HG02610 (cell line): ENCODE results near the gene FNDC3B.

Experiments
- ATAC-seq: cut with Tn5 transposase; IDR thresholded peaks from one replicate; pipeline ENCODE4 v1.9.1; 2021; ENCODE audit warnings: mild to moderate bottlenecking, moderate library complexity; ENCODE audit not compliant: unreplicated experiment

FNDC3B gene

DNA sequence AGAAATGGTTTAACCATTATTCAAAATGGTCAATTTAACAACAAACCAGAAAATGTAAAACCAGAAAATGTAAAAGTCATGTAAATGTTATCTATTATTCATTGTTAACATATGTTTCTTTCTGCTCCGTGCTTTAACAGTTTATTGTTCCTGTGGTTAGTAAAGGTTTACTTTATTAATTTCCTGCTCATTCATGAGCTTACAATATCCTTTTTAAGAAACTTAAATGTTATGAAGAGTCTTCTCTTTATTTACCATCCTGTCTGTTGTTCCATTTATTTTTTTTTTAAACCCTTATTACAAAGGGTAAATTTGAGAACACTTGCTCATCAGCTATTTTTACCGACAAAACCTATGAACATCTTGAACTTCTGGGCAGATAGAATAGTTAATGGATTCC is 260.8 kb downstream of the FNDC3B start:
- ATAC-seq, result no peak

DNA sequence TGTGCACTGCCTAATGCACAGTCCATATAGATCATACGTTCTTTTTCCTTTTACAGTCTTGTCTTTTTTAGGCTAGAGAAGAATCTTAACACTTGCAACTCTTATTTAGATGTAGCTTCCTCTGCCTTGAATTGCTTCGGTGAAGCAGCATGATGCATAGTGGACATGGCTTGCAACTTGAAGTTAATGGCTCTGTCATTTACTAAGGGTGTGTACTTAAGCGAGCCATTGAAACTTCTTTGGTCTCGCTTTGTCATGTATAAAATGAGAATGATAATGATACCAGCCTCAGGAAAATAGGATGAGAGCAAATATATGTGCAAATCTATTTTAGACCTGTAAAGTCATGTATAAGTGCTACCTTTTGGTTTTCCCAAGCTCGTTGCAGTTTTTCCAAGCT is 261.5 kb downstream of the FNDC3B start:
- no peak for ATAC-seq

DNA sequence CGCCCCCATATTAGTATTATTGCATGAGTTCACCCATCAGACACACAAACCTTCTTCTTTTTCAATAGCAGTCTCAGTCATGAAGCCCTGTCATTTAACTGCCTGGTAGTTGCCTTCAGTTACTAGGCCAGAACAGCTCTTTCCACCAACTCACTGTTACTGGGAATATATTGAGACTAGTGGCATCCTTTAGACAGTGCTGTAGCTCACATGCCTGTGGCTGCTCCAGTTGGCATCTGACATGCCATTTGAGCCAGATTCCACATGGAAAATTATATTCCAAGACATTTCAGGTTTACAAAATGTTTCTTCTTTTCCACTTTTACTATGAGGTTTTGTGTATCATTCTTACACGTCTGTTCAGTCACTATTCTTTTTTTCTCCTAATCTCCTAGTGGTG is 262.8 kb downstream of the FNDC3B start:
- no peak for ATAC-seq

- no peak for ATAC-seq
Measured at GRCh38 chr3:172303181-172303580, 263.8 kb downstream of the FNDC3B start.

GRCh38 chr3:172303941-172304558 is 264.7 kb downstream of the FNDC3B start:
- ATAC-seq, result no peak

GRCh38 chr3:172305552-172305951 is 266.2 kb downstream of the FNDC3B start:
- ATAC-seq, result no peak

- ATAC-seq, result no peak
Measured at GRCh38 chr3:172305974-172306373, 266.6 kb downstream of the FNDC3B start.

GRCh38 chr3:172307141-172307560 is 267.8 kb downstream of the FNDC3B start:
- ATAC-seq, result no peak

GRCh38 chr3:172309059-172309458 is 269.7 kb downstream of the FNDC3B start:
- no peak for ATAC-seq

DNA sequence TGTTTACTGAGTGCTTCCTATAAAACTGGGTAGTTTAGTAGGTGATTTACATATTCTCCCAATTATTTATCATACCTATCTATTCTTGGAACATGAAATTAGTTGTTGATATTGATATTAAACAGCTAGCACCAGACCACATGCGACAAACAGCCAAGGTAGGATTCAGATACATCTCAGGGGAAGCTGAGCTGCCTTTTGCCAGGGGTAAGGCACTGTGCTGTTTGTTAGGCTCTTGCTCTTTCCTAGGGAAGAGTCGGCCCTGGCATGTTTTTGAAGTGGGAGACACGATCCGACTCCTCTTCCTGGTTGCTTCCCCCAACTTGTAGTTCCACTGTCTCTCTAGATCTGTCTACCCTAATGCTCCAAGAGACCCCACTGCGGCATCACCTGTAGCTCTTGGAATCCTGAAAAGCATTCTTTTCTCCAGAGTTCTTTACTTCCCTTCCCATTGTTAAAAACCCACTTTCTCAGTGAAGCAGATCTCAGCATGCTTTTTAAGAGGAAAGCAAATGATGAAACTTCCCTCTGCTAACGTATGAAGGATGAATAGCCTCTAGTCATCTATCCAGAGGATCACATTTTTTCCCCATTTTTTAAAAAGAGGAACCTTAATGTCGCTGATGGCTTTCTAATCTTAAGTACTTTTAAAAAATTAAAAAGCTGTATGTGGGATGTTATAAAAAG is 270.5 kb downstream of the FNDC3B start:
- no peak for ATAC-seq

DNA sequence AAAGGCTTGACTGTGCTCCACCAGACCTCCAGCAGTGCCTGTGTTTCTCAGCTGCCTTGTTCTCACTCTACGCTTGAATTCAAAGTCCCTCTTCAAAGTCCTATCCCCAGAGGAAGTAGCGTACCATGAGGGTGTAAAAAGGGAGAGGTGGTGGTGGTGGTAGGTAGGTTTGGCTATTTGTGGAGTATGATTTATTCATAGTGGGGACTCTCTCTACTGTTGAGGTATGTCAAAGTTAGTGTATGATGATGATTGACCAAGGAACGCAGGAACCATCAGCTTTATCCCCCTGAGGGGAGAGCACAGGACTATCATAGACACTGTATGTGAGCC is 271.0 kb downstream of the FNDC3B start:
- ATAC-seq, result no peak

DNA sequence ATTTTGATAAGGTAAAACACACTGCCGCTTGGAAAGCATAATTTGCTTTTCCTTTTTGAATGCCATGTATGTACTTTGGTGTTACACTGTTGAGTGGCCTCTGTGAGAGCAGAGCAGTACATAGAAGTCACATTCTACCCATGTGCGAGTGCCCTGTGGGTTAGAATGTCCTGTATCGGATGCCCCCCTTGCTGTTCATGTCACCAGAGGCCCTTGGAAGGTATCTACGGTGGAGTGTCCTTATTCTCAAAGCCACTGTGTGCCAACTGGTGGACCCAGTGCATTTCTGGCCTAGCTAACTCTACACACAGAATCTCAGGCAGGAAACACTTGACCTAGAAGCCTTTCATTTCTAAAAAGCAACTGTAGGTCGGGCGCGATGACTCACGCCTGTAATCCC is 271.8 kb downstream of the FNDC3B start:
- no peak for ATAC-seq

- ATAC-seq, result no peak
Measured at GRCh38 chr3:172312001-172312400, 272.6 kb downstream of the FNDC3B start.

- no peak for ATAC-seq
Measured at GRCh38 chr3:172312711-172313110, 273.3 kb downstream of the FNDC3B start.

- ATAC-seq, result no peak
Measured at GRCh38 chr3:172313671-172314070, 274.3 kb downstream of the FNDC3B start.

GRCh38 chr3:172314591-172315160 is 275.3 kb downstream of the FNDC3B start:
- ATAC-seq, result no peak

- ATAC-seq, result no peak
Measured at GRCh38 chr3:172315401-172316091, 276.2 kb downstream of the FNDC3B start.

GRCh38 chr3:172316758-172317157 is 277.4 kb downstream of the FNDC3B start:
- ATAC-seq, result no peak

DNA sequence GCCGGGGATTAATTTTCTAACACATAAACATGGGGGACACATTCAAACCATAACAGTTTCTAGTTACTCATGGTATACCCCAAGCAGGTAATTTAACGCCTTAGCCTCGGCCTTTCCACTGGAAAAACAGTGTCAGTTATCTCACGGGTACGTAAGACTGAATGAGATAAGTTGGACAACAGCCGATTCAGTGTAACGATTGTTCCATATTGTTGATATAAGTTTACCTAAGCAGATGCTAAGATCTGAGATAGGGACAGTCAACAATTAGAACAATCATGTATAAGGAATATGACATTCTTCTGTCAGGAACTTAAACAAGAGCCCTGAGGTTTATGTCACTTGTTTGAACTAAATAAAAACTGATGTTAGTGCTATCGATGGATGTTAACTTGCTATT is 278.1 kb downstream of the FNDC3B start:
- ATAC-seq, result no peak

GRCh38 chr3:172317984-172318383 is 278.6 kb downstream of the FNDC3B start:
- ATAC-seq, result peak; percentile 73

DNA sequence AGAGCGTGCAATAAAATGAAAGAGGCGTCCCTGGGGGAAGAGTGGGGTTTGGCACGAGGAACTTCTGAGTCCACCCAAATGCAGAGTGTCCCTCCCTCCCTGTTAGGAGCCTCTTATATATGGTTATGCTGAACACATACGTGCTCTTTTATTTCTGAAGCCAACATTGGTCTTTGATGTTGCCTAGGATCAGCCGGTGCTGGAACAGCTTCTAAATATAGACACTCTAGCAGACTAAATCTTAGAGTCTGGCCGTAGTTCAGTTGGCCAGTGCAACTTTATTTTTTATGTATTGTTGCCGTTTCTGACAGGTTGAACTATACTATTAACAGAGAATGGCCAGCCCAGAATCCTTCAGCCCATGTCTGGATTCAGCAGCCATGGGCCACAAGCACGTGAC is 280.2 kb downstream of the FNDC3B start:
- no peak for ATAC-seq

DNA sequence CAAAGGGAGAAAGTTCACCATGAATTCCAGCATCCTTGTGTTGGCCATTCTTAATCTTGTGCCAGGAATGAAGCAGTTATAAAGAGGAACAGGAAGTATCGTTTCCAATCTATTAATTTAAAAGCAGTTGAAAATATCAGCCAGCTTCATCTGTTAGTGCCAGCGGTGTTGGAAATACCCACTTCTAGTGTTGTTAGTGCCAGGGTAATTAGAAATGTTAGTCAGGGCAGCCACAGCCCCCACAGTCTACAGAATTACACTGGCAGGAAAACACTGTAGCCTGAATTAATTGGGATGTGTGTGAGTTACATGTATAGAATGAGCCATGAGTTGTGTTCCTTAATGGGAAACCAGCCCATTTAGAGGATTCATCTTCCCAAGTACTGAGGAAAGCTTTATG is 281.1 kb downstream of the FNDC3B start:
- no peak for ATAC-seq
